GM12891 (cell line): ENCODE data around the gene NPHS1.

Experiments used
- POLR2A ChIP-seq: IDR thresholded peaks from 2 replicates; pipeline ENCODE4 v1.6.1; 2011; ENCODE audit warnings: low read depth, low read length, control low read depth
- POLR2AphosphoS5 ChIP-seq: IDR thresholded peaks from 2 replicates; pipeline ENCODE4 v1.6.1; 2011; ENCODE audit warnings: low read depth, low read length, control low read depth
- TAF1 ChIP-seq: IDR thresholded peaks from 2 replicates; pipeline ENCODE4 v1.6.1; 2011; ENCODE audit warnings: low read depth, low read length, control low read depth

GRCh38 chr19:35869327-35870123 is 17.2 kb upstream of the NPHS1 start:
- no peak for TF ChIP-seq POLR2A
- no peak for TF ChIP-seq TAF1
- no peak for TF ChIP-seq POLR2AphosphoS5
